ENCODE results near the gene P2RX2.

Gene P2RX2

DNA sequence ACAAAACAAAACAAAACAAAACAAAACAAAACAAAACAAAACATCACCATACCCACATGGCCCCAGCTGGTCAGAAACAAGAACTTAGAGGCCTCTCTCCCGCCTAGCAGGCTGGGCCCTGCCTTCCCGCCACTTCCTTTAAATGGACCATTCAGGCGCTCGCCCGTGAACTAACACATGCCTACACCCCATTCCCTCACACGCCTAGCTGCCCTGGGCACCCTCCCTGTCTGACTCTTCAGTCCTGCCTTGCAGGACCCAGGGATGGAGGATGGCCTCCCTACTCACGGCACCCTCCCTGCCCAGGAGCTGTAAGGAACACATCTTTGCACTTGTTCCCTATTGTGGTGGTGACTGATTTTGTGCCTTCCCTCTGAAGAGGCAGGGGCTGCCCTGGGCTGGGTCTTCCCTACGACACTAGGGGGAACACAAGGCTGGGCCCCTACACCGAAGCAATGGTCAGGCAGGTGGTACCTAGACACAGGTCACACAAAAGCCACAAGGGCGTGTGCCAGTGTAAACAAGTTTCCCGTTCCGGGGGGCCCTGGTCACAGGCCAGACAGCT is 21.5 kb downstream of the P2RX2 start:
- CTCF ChIA-PET, result interaction anchor here (0.9 to 1.4 kb wide), 3 partner anchors 12 to 23 kb away, joined by 3 to 4 read pairs (median 3); no protein-coding TSS in a partner anchor
- TF ChIP-seq, protein P1, sequence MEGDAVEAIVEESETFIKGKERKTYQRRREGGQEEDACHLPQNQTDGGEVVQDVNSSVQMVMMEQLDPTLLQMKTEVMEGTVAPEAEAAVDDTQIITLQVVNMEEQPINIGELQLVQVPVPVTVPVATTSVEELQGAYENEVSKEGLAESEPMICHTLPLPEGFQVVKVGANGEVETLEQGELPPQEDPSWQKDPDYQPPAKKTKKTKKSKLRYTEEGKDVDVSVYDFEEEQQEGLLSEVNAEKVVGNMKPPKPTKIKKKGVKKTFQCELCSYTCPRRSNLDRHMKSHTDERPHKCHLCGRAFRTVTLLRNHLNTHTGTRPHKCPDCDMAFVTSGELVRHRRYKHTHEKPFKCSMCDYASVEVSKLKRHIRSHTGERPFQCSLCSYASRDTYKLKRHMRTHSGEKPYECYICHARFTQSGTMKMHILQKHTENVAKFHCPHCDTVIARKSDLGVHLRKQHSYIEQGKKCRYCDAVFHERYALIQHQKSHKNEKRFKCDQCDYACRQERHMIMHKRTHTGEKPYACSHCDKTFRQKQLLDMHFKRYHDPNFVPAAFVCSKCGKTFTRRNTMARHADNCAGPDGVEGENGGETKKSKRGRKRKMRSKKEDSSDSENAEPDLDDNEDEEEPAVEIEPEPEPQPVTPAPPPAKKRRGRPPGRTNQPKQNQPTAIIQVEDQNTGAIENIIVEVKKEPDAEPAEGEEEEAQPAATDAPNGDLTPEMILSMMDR (IDR thresholded peaks at IDR 0.05; ENCODE audit: control extremely low read depth, extremely low read depth, low read depth, missing control alignments), result no peak
- POLR2A ChIA-PET, result no interaction called here
- no peak for DNase-seq (ENCODE audit: extremely low spot score)

DNA sequence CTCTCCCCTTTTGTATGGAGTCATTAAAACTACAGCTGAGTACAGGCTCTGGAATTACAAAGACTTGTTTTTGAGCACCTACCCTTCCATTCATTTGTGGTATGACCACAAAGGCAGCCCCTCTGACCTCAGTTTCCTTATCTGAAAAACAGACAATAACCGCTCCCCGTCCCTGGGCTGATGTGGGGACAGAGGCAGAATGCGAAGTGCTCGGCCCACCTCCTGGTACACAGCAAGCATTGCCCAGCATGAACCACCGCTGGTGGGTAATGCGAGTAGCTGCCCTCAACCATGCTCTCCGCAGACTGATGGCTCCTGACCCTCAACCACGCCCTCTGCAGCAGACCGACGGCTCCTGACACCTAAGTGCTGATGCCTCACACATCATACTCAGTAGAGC is 22.4 kb downstream of the P2RX2 start:
- TF ChIP-seq, protein P1 (IDR thresholded peaks at IDR 0.05; ENCODE audit: control extremely low read depth, extremely low read depth, low read depth, missing control alignments), result no peak
- POLR2A ChIA-PET, result no interaction called here
- no peak for DNase-seq (ENCODE audit: extremely low spot score)
- CTCF ChIA-PET, result interaction anchor here (1.0 to 1.4 kb wide), 2 partner anchors 12 to 24 kb away, joined by 3 read pairs; no protein-coding TSS in a partner anchor

DNA sequence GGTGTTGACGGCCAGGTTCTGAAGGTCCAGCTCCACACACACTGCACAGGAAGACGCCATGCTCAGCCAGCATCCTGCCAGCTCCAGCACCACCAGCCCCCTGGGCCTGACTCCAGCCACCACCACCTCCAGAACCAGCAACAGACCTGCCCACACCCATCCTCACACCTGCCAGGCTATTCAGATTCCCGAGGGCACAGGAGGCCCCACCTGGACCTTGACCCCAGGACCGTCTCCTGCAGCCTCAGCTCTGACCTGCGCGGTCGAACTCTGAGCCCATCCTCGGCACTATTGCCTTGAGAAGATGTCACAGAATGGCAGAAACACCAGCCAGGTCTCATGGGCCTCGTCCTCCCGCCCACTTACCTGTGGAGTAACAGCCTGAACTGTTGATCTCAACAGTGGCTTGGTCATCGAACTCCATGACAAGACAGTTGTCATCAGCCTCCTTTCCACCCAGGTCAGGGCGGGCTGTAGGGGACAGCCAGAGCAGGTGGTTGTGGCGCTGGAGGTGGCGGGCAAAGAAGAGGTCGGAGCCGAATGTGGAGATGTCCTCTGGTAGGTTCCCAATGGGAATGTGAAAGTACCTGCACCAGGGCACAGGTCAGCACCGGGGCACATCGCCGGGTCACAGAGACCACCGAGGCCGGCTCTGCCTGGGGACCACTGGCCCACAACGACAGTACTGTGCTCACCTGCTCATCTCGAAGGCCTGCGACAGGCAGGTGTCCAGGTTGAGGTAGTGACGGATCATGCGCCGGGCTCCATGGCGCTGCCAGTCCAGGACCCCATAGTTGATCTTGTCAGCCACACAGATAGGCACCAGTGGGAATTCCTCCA is 23.5 kb downstream of the P2RX2 start:
- ChIA-PET CTCF (interaction anchor here (1.0 kb wide), 1 partner anchor 25 kb away, joined by 3 read pairs; no protein-coding TSS in a partner anchor), POLR2A (no interaction called here)
- TF ChIP-seq, protein P1 (IDR thresholded peaks at IDR 0.05; ENCODE audit: control extremely low read depth, extremely low read depth, low read depth, missing control alignments), result no peak
- no peak for DNase-seq (ENCODE audit: extremely low spot score)

DNA sequence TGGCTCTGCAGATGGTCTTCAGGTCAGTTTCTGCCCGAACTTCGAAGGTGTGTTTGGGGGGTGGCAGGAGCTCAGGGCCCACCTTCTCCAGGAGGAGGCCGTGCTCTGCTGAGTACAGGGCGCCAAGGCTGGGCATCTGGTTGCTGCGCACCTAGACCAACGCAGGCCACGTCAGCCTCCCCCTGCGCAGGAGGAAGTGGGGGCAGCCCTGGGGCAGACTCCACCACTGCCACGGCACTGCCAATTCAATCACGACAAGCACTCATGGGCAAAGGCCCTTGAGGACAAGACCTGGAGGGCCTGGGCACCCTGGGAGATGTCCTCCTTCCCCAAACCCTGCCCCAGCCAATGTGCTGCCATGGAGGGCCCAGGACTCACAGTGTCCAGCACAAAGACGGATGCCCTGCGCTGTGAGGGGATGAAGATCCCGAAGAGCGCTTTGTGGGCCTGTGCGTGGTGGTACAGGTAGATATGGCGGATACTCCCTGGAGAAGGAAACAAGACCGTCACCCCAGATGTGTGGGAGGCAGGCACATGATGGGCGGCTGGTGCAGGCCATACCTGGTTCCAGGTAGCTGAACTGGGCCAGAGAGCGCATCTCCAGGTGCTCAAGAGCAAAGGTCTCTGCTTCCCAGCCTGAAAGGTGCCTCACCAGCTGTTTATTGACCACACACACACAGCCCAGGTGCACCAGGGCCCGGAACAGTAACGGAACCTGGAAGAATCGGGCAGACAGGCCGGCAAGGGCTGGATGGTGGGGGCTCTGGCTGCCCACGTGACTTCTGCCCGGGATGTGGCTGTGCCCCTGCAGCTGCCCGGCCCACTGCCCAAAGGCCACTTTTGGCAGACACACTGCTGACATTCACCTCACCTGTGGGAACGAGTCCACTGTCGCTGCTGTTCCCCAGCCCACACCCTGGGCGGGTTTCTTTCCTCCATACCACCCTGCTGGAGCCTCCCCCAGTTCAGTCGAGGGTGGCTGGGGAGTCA is 24.6 kb downstream of the P2RX2 start:
- CTCF ChIA-PET, result no interaction called here
- DNase-seq (ENCODE audit: extremely low spot score), result no peak
- TF ChIP-seq, protein P1 (IDR thresholded peaks at IDR 0.05; ENCODE audit: control extremely low read depth, extremely low read depth, low read depth, missing control alignments), result no peak
- POLR2A ChIA-PET, result no interaction called here

DNA sequence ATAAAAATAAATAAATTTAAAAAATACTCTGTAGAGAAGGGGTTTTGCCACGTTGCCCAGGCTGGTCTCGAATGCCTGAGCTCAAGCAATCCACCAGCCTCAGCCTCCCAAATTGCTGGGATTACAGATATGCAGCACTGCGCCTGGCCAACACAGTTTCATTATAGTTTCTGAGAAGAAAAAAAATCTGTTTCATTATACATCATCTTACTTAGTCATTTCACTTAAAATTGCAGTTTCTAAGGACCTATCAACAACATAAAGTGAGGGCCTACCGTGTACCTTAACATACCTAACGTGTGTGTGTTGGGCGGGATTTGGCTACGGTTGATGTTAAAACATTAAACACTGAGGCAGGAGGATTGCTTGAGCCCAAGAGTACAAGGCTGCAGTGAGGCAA is 28.3 kb downstream of the P2RX2 start:
- DNase-seq (ENCODE audit: extremely low spot score), result no peak
- TF ChIP-seq, protein P1 (IDR thresholded peaks at IDR 0.05; ENCODE audit: control extremely low read depth, extremely low read depth, low read depth, missing control alignments), result no peak
- ChIA-PET POLR2A (no interaction called here), CTCF (interaction anchor here (1.8 kb wide), 1 partner anchor 11 kb away, joined by 5 read pairs; no protein-coding TSS in a partner anchor)

DNA sequence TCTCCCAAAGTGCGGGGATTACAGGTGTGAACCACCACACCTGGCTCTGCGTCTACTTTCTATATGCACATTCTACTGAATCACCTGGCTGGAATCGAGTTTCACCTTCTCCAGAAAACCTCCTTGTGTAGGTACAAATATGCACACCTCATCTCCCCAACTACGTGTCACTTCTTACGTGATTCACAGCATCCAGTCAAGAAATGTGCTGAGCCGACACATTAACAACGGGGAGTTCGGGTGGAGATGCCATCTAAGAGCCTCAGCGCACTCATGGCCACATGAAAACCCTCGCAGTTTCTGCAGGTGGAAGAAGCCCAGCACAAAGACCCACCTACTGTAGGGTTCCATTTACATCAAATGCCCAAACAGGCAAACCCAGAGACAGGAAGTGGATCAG is 29.3 kb downstream of the P2RX2 start:
- ChIA-PET CTCF (interaction anchor here (1.4 kb wide), 2 partner anchors 12 to 33 kb away, joined by 3 read pairs; no protein-coding TSS in a partner anchor), POLR2A (no interaction called here)
- no peak for DNase-seq (ENCODE audit: extremely low spot score)
- TF ChIP-seq, protein P1 (IDR thresholded peaks at IDR 0.05; ENCODE audit: control extremely low read depth, extremely low read depth, low read depth, missing control alignments), result no peak

All from GM10248 (cell line).